HG02970 (cell line): ENCODE data around the gene TANGO2.
"Not testable (repeated sequence)": the region's sequence is repeated elsewhere in the genome, so short reads cannot be mapped to it uniquely, and the experiment has no call there.

Source experiments
- ATAC-seq: cut with Tn5 transposase; IDR thresholded peaks from one replicate; pipeline ENCODE4 v1.9.1; 2021; ENCODE audit warnings: mild to moderate bottlenecking, moderate library complexity, moderate number of reproducible peaks; ENCODE audit not compliant: unreplicated experiment, low FRiP score

TANGO2 gene

DNA sequence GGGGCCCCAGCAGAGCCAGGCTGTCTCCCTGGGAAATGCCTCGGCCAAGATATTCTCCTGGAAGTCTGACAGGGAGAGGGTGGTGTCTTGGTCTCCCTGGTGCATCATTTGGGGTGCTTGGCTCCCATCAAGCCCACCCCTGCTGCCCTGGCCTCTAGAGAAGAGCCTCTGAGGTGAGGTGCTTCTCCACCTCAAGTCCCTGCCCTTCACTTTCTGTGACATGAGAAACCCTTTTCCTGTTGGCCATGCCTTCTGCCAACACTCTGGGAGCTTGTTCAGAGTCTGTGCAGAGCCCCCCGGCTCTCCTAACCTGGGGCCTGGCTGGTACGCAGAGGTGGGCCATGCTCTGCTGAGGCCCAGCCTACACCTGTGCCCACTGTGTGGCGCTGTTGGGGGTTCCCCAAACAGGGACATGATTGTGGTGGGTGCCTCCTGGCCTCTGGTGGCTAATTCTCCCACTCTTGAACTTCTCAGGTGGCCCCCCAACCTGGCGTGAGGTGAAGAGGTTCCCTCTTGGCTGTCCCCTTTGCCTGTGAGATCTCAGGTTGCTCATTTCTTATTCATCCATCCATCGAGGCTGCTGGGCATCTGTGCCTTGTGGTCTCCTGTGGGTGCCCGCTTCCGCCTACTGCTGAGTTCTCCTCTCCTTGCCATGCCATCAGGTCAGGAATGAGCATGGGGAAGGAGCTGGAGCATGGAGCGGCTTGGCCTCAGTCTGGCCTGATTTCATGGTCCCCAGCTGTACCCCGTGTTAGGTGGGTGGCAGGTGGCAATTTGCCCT lies 40.0 kb downstream of the TANGO2 start:
- no peak for ATAC-seq

DNA sequence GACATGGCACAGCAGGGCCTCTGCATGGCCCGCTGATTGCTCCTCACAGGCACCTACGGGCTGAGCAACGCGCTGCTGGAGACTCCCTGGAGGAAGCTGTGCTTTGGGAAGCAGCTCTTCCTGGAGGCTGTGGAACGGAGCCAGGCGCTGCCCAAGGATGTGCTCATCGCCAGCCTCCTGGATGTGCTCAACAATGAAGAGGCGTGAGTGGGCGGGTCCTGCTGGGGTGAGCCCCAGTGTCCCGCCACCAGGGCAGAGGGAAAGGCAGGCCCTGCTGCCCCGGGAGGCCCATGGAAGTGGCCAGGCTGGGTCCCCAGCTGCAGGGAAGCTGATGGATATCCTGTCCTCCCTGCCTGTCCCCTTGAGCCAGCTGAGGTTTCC lies 40.6 kb downstream of the TANGO2 start:
- ATAC-seq: no peak

DNA sequence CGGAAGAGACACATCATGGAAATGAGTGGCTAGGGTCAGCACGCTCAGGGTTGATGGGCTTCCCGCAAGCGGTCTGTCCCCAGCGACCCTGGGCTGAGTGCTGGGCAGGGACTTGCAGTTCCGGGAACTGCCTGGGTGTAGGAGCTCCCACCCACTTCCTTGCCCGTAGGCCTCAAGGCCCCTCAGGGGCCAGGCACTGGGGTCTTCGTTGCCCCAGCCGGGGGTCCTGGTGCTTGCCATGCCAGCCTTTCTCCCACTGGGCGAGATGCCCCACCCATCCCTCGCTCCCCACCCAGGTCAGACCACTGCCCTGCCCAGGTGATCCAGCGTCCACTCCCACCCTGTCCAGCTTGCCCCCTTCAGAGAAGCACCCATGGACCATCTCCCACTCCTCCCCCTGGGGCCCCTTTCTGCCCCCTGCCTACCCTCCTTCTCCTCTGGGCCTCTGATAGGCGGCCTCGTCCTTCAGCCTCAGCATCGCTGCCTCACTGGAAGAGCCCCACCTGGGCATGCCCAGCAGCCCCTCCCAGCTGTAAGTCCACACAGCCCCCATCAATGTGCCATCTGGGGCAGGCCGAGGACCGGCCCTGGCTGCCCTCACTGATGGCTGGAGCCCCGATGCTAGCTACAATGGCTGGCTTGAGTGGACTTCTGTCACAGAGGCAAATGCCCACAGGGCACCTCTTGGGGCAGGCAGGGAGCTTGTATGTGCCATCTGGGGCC lies 41.3 kb downstream of the TANGO2 start:
- no peak for ATAC-seq

DNA sequence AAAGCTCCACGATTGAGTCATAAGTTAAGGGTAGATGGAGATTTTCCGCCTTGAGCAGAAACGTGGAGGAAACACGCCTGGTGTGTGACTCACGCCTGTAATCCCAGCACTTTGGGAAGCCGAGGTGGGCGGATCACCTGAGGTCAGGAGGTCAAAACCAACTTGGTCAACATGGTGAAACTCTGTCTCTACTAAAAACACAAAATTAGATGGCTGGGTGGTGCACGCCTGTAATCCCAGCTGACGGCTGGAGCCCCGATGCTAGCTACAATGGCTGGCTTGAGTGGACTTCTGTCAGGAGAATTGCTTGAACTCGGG lies 41.8 kb downstream of the TANGO2 start:
- ATAC-seq: no peak

DNA sequence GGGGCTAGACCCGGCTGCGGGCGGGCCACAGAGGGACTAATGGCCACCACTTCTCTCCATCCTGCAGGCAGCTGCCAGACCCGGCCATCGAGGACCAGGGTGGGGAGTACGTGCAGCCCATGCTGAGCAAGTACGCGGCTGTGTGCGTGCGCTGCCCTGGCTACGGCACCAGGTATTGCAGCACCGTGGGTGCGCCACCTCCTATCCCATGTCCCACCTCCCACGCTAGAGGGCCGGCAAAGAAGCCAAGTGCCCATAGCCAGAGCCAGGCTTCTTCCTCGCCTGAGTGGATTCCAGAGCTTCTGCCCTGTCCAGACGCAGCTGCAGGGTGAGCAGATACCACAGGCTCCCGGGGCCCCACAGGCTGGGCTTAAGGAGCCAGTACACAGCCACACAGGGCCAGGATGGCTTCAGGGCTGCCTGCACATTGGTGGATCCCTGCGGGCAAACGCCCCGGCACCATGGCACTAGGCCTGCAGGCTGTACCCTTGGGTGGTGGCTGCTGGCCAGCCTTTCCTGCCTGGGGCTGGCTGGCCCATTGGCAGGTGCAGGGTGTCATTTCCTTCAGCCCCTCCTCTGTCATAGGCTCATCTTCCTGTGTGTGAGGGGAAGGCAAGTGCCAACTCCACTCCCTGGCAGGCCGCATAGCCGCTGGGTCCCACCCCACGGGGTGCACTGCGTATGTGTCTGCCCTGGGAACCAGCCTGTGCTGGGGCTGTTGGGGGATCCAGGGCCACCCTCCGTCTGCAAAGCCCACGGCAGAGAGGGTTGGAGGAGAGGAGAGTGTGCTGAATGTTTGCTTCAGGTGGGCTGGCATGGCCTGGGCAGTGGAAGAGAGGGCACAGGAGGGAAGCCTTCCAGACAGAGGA lies 42.6 kb downstream of the TANGO2 start:
- ATAC-seq: no peak

DNA sequence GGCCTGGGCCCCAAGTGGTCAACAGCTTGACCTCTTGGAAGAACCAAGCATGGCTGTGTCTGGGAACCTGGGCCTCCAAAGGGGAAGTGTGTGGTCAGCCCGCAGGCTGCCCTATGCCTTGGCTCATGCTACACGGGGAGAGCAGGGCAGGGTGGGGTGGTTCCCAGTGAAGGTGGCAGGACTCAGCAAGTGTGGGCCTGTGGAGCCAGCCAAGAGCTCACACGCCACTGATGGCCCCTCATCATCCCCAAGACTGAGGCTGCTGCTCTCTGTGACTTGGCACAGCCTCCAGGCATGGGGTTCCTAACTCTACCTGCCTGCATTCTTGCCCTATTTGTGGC lies 43.2 kb downstream of the TANGO2 start:
- no peak for ATAC-seq

DNA sequence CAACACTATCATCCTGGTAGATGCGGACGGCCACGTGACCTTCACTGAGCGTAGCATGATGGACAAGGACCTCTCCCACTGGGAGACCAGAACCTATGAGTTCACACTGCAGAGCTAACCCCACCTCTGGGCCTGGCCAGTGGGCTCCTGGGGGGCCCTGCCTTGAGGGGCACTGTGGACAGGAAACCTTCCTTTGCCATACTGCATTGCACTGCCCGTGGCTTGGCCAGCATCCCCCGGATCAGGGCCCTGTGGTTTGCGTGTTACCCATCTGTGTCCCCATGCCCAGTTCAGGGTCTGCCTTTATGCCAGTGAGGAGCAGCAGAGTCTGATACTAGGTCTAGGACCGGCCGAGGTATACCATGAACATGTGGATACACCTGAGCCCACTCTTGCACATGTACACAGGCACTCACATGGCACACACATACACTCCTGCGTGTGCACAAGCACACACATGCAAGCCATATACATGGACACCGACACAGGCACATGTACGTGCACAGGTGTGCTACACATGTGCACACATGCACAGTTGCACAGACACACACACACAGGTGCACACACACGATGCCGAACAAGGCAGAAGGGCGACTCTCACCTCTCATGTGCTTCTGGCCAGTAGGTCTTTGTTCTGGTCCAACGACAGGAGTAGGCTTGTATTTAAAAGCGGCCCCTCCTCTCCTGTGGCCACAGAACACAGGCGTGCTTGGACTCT lies 43.8 kb downstream of the TANGO2 start:
- ATAC-seq: no peak

DNA sequence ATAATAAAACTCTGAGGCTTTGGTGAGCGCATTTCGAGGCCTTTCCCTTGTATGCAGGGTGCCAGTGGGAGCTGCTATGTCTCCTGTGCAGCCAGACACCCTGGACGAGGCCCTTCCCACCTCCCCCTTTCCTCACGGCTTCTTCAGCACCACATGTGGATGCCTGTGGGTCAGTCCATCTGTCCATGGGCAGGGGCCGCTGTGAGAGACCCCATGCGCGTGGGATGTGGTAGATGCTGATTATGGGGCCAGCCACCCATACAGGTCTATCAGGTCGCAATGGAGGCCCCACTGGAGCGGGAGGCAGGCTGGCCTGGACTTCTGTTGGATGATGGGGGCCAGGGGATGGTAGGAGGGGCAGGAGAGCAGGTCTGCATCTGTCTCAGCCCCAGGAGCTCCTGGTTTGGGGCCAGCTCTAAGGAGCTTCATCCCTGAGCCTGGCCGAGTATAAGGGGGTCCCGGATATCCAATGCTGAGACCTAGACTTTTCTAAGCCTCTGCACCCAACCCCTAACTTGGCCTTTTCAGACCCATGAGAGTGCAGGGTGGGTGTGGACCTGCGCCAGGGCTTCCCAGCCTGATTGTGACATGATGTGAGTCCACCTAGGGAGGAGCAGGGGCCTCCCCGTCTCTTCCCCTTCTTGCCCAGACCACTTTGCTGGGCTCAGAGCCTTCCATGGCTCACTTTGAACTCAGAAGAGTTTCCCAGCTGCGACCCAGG lies 45.1 kb downstream of the TANGO2 start:
- ATAC-seq: no peak

DNA sequence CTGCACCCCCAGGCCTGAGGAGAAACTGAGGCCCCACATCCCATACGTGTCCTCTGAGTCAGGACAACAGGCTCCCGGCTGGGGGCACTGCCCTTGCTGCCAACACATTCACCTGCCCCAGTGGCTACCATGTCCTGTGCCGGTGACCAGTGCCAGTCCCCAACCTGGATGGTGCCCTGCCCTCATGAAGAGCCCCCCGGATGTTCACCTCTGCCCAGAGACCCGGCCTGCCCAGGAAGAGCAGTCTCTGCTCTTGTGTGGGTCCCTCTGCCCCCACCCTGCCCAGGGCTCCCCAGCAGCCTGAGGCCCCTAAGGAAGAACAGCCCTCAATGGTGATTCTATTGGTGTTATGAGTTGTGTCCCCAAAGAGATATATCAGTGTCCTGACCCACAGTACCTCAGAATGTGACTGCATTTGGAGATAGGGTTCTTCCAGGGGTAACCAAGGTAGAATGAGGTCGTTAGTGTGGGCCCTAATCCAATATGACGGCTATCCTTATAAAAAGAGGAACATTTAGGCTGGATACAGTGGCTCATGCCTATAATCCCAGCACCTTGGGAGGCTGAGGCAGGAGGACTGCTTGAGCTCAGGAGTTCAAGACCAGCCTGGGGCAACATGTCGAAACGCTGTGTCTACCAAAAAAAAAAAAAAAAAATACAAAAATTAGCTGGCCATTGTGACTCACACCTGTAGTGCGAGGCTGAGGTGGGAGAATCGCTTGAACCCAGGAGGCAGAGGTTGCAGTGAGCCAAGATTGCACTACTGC lies 45.9 kb downstream of the TANGO2 start:
- ATAC-seq: no peak

DNA sequence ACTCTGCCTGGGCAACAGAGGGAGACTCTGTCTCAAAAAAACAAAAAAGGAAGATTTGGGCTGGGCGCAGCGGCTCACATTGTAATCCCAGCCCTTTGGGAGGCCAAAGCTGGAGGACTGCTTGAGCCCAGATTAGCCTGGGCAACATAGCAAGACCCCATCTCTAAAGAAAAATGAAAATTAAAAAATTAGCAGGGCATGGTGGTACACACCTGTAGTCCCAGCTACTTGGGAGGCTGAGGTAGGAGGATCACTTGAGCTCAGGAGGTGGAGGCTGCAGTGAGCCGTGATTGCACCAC lies 46.4 kb downstream of the TANGO2 start:
- not testable (repeated sequence) for ATAC-seq

DNA sequence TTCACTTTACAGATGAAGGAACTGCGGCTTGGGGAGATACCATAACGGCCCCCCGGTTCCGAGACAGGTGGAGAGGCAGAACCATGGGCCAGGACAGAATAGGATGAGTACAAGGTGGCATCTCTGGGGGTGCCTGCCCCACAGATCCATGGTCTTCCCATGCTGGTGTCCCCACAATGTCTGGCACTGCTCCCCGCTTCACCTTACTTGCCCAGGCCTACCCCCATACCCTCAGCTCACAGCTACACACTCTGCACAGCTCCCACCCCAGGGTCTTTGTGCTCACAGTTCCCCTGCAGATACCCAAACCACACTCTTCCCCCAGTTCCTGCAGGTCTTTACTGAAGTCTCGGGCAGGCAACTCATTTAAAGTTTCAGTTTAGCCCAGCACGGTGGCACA lies 47.7 kb downstream of the TANGO2 start:
- no peak for ATAC-seq

DNA sequence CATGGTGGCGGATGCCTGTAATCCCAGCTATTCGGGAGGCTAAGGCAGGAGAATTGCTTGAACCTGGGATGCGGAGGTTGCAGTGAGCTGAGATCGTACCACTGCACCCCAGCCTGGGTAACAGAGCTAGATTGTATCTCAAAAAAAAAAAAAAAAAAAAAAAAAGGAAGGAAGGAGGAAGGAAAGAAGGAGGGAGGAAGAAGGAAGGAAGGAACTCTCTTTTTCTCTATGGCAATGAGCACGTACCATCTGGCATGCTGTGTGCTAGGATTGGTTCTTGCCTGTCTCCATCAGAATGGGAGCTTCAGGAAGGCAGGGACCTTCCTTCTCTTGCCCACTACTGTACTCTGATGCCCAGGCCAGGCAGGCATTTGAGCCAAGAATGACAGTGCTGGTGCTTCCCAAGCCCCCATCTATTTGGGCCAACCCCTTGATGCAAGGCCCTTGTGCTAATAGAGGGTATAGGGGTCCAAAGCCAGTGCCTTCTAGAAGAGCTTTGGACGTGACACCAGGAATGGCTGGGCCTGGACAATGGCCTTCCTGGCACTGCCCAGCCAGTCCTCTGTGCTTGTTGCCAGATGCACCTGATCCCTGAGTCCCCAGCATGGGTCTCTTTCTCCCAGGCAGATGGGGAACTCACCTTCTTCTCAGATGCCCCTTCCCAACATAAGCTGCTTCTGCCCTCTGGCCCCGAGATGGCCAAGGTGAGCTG lies 48.6 kb downstream of the TANGO2 start:
- ATAC-seq: no peak

DNA sequence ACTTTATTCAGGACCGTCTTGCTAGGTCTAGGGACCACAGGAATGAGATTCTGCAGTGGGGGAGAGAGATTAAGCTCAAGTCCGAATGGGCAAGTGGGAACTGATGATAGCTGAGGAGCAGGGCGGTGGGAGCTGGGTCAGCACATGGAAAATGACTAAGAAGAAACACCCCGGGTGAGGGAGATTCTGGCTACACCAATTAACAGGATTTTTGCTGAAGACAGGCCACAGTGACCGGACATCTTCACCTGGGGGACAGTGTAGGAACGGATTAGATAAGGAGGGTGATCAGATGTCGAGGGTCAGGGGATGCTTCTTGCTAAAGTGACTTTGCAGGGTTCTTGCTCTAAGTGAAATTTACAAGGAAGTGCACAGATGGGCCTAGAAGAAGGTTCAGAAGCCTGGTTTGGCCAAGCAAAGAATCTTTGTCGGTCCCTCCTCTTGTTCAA lies 50.6 kb downstream of the TANGO2 start:
- ATAC-seq: no peak

DNA sequence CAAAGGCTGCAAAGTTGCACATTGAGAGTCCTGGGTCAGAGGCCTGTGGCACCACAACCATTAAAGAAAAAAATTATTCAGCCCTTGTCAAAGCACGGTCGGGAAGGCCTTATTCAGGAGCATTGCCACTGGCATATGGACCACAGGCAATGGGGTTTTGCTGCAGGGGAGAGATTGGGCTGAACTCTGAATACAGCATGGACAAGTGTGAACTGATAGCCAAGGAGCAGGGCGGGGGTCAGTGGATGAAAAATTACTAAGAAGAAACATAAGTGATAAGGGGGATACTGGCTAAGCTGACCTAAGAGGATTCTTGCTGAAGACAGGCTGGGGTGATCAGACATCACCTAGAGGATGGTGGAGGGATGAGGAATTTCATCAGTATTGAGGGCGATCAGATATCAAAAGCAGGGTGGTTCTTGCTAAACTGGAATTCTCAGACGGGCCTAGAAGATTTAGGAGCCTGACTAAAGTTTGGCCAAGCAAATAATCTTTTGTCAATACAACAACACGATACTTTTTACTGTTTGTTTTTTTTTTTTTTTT lies 55.8 kb downstream of the TANGO2 start:
- ATAC-seq: no peak

DNA sequence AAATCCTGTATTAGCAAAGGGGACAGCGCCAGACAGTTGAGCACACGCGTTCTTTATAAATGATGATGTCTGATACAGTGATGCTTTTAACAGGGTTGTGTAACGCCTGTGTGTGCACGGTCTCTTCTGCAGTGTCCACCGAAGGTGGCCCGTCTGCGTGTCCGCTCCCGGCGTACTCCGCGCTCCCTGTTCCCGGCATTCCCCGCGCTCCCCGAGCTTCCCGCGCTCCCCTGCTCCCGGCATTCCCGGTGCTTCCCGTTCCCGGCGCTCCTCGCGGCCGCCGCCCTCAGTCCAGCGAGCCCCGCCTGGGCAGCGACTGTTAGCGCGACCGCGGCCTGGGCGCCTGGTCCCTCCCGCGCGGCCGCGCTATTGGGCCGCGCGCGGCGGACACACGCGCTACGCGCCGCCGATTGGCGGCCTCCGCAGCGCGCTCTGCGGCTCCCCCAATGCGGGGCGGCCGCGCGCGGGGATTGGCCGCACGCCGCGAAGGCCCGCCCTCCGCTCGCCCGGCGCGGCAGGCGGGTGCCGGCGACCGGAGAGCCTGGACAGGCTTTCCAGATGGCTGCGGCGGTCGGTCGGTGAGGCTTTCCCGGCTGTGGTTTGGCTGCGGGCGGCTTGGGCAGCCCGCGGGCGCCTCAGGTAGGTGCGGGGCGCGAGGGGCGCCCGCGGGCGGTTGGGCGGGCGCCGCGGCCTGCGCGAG lies 59.0 kb downstream of the TANGO2 start, which contains the start of gene DGCR8:
DGCR8 (plus strand) TSS at position 497 of the 700 bp plus-strand sequence. CDS start 5,723 bp downstream, outside the sequence.
- peak; percentile 89 for ATAC-seq

DNA sequence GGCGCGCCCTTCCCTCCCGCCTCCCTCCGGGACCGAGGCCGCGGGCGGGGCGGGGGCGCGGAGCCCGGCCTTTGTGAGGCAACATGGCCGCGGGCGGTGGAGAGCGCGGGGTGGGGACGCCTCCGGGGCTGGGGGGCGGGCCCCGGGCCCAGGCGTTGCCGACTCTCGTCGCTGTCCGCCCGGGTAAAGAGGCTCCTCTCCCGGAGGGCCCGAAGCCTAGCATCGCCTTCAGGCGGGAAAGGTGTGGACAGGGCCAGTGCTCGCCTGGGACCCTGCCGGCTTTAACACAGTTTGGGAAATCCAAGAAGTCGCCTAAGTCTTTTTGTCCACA lies 59.5 kb downstream of the TANGO2 start:
- ATAC-seq: peak; percentile 54

DNA sequence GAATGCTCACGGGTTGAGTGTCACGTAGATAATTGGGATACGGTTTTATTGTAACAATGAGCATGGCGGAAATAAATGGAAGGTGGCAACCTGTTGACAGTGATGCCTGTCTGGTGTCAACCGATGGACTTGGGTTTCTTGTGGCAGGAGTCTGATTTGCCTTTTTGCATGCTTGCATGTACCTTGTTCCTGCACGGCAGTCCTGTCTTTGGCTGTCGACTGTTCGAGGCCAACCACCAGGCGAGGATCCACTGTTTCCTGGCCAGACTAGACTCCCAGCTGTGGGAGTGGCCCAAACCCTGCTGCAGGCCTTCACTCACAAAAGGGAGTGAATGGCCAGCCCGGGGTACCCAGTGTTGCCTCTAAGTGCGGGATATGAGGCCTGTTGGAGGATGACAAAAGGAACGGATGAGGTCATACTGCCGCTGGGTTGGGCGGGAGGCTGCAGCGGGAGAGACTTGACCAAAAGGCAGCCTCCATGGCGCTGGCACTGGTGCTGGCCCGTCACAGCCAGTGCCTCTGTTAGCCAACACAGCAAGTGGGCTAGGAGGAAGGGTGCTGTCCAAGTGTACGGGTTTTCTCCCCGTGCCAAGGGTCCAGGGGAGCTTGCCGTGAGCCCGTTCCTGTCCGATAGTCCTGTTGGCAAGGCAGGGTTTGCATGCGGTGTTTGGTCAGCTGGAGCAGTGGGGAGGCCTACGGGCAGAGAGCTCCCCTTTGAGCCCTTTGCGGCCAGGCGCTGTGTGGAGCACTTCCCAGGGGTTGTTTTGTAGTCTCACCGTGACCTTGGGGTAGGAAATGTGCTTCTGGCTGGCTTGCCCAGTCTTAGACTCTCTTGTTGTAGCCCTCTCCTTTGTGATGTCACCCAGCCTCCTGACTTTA lies 60.1 kb downstream of the TANGO2 start:
- no peak for ATAC-seq
